Stomach (tissue), 9 donors: ENCODE data around the gene SH3BP2. TPM values are rescaled to one million over a fixed set of nuclear protein-coding genes. Genes with fewer than 3 reads are reported as not detected.
"Not testable (repeated sequence)": the region's sequence is repeated elsewhere in the genome, so short reads cannot be mapped to it uniquely, and the experiment has no call there.

Experiments
- DNase-seq, 2 donors: peaks; one replicate each; pipeline versions ENCODE4 v3.0.0 to v3.0.0-alpha.2; 2013 to 2019
- H3K27ac ChIP-seq, 5 donors: fragments of 200-600 bp in 4 of 5; sonication (generic) in 4 of 5; one replicate each; pipeline ENCODE4 v1.5.1; 2013 to 2019; ENCODE audit warnings: mild to moderate bottlenecking in 1 of 5, moderate library complexity in 1 of 5
- H3K27me3 ChIP-seq, 3 donors: fragments of 200-600 bp; sonication (generic); one replicate each; pipeline ENCODE4 v1.5.1; 2017 to 2019; ENCODE audit warnings: mixed run types in 1 of 3
- H3K36me3 ChIP-seq, 4 donors: fragments of 200-600 bp; sonication (generic); 1 replicate in 3 of 4; 2 replicates in 1 of 4; pipeline ENCODE4 v1.5.1; 2016 to 2019
- H3K4me1 ChIP-seq, 4 donors: fragments of 200-600 bp; sonication (generic); one replicate each; pipeline ENCODE4 v1.5.1; 2016 to 2019
- H3K4me3 ChIP-seq, 4 donors: fragments of 200-600 bp; sonication (generic) in 3 of 4; one replicate each; pipeline ENCODE4 v1.5.1; 2016 to 2019; ENCODE audit warnings: mild to moderate bottlenecking in 1 of 4
- H3K9me3 ChIP-seq, 4 donors: fragments of 200-600 bp; sonication (generic); one replicate each; pipeline ENCODE4 v1.5.1; 2016 to 2019
- CTCF ChIP-seq, 7 experiments: fragments of 450-650 bp in 4 of 7; fragments of 200-600 bp in 3 of 7; sonication (generic) in 3 of 7; IDR thresholded peaks; one replicate each; pipeline ENCODE4 v1.5.1; 2016 to 2019; ENCODE audit warnings: antibody characterized with exemption in 7 of 7, control low read depth in 2 of 7, mild to moderate bottlenecking in 1 of 7
- EP300 ChIP-seq: sonication (generic); formaldehyde crosslinking; IDR thresholded peaks from one replicate; pipeline ENCODE4 v1.6.1; 2017; ENCODE audit warnings: antibody characterized with exemption
- POLR2A ChIP-seq, 4 donors: fragments of 450-650 bp; IDR thresholded peaks; one replicate each; pipeline ENCODE4 v1.6.1; 2016; ENCODE audit warnings: antibody characterized with exemption in 4 of 4, control low read depth in 2 of 4, mild to moderate bottlenecking in 1 of 4, moderate library complexity in 1 of 4
- POLR2AphosphoS5 ChIP-seq, 3 donors: sonication (generic); formaldehyde crosslinking; IDR thresholded peaks; one replicate each; pipeline ENCODE4 v1.6.1; 2016; ENCODE audit warnings: antibody characterized with exemption in 3 of 3
- WGBS, 5 donors: extraction: QIAGEN DNeasy Blood & Tissue Kit in 3 of 5; methylation state at CpG; one replicate each; pipeline versions ENCODE4 v1.1.5 to v1.1.7; 2013 to 2018; 5-methylcytosine and 5-hydroxymethylcytosine counted together
- intact Hi-C: fragments of 100-400 bp; cut with DNase I; formaldehyde crosslinking; loops from one replicate; pipeline ENCODE4 v1.15.1; 2023; ENCODE audit warnings: low total_unique reads
- polyA plus RNA-seq, 3 donors: library from polyadenylated mRNA; stranded (reverse); fragments of 200-250 nt; gene quantifications; one replicate each; pipeline ENCODE4 v1.2.3, GENCODE V29; 2013
- total RNA-seq, 5 donors: library from RNA; depleted of rRNA; stranded (reverse); fragments of >200 nt; gene quantifications; one replicate each; pipeline versions ENCODE4 v1.1.0 to v1.2.3, GENCODE V29; 2014 to 2016
- donor health status: healthy with polysubstance abuse.
- donor health status: Bipolar disorder and iron deficiency.
- donor health status: healthy.

The SH3BP2 gene
- total and polyA plus RNA-seq, 8 donors, result 9.0 to 151 (median 32.7) TPM

GRCh38 chr4:2756691-2757350, 36.1 kb upstream of the SH3BP2 start:
- peaks cover 44 to 71% (median 50%) of the 10 kb centered on the region in 4 donors for H3K4me1 ChIP-seq
- intact Hi-C loops, result no loop called here
- peak overlapping the region; percentile 77 to 84 (median 82) for H3K4me3 ChIP-seq
- H3K27ac ChIP-seq, result peak overlapping the region; percentile 78 to 97 (median 93)
- H3K27me3 ChIP-seq, result no peaks in the 10 kb centered on the region
- TF ChIP-seq EP300 (no peak), POLR2A (IDR thresholded peaks at IDR 0.05) (no peak), POLR2AphosphoS5 (IDR thresholded peaks at IDR 0.05) (no peak), CTCF (IDR thresholded peaks at IDR 0.05) (no peak)
- peaks cover 0 to 10% (median 4%) of the 10 kb centered on the region in 4 donors for H3K36me3 ChIP-seq
- WGBS, 5 donors, result 68 to 71% (median 70%) methylated on average over 25 of the region's 25 CpGs
- DNase-seq, result no peak
- H3K9me3 ChIP-seq, result no peaks in the 10 kb centered on the region

- peak in 1 of 2 donors; percentile 31 for DNase-seq
- peaks cover 39 to 71% (median 50%) of the 10 kb centered on the region in 4 donors for H3K4me1 ChIP-seq
- intact Hi-C loops, result no loop called here
- H3K4me3 ChIP-seq, result no peak overlapping the region
- no peaks in the 10 kb centered on the region for H3K9me3 ChIP-seq
- peak overlapping the region in 2 of 5 donors; percentile 95 to 97 for H3K27ac ChIP-seq
- no peak for TF ChIP-seq POLR2AphosphoS5 (IDR thresholded peaks at IDR 0.05)
- TF ChIP-seq POLR2A (IDR thresholded peaks at IDR 0.05), result no peak
- no peak for TF ChIP-seq CTCF (IDR thresholded peaks at IDR 0.05)
- no peak for TF ChIP-seq EP300
- 79 to 96% (median 89%) methylated on average over 2 to 3 of the region's 3 CpGs for WGBS, 5 donors
- H3K36me3 ChIP-seq, result peaks cover 0 to 5% (median 2%) of the 10 kb centered on the region in 4 donors
- no peaks in the 10 kb centered on the region for H3K27me3 ChIP-seq
These were observed 35.5 kb upstream of the SH3BP2 start for GRCh38 chr4:2757426-2757825.

- no peaks in the 10 kb centered on the region for H3K27me3 ChIP-seq
- H3K9me3 ChIP-seq, result no peaks in the 10 kb centered on the region
- H3K4me1 ChIP-seq, result peaks cover 22 to 58% (median 40%) of the 10 kb centered on the region in 4 donors
- TF ChIP-seq POLR2A (IDR thresholded peaks at IDR 0.05) (no peak), CTCF (IDR thresholded peaks at IDR 0.05) (peak in 1 of 7 experiments; percentile 24), EP300 (no peak), POLR2AphosphoS5 (IDR thresholded peaks at IDR 0.05) (peak in 2 of 3 donors; percentile 72 to 74)
- no peak overlapping the region for H3K4me3 ChIP-seq
- DNase-seq, result peak; percentile 89 to 90
- intact Hi-C loops, result loop anchor here (10.0 kb wide), 2 partner anchors 174 to 274 kb away; no protein-coding TSS in a partner anchor
- 25 to 57% (median 41%) methylated on average over 9 to 14 of the region's 14 CpGs for WGBS, 5 donors
- H3K27ac ChIP-seq, result peak overlapping the region; percentile 68 to 90 (median 88)
- H3K36me3 ChIP-seq, result no peaks in the 10 kb centered on the region
These were observed 31.6 kb upstream of the SH3BP2 start for GRCh38 chr4:2761035-2761923.

- WGBS, 5 donors, result 39 to 70% (median 62%) methylated on average over 5 of the region's 5 CpGs
- Histone ChIP-seq H3K27me3 (no peaks in the 10 kb centered on the region), H3K4me3 (no peak overlapping the region), H3K9me3 (no peaks in the 10 kb centered on the region), H3K27ac (peak overlapping the region; percentile 68 to 90 (median 88)), H3K36me3 (no peaks in the 10 kb centered on the region), H3K4me1 (peaks cover 15 to 51% (median 34%) of the 10 kb centered on the region in 4 donors)
- TF ChIP-seq POLR2A (IDR thresholded peaks at IDR 0.05) (no peak), POLR2AphosphoS5 (IDR thresholded peaks at IDR 0.05) (no peak), EP300 (no peak), CTCF (IDR thresholded peaks at IDR 0.05) (no peak)
- DNase-seq, result no peak
- intact Hi-C loops, result loop anchor here (10.0 kb wide), 2 partner anchors 173 to 273 kb away; no protein-coding TSS in a partner anchor
These were observed 30.8 kb upstream of the SH3BP2 start for GRCh38 chr4:2762048-2762447.

GRCh38 chr4:2762486-2763370, 30.2 kb upstream of the SH3BP2 start:
- not testable (repeated sequence) for H3K27me3 ChIP-seq, H3K9me3 ChIP-seq, H3K4me3 ChIP-seq, DNase-seq, H3K36me3 ChIP-seq
- Histone ChIP-seq H3K4me1 (peaks cover 14 to 47% (median 29%) of the 10 kb centered on the region in 4 donors), H3K27ac (peak overlapping the region; percentile 68 to 90 (median 88))
- WGBS, 5 donors, result 88 to 94% (median 92%) methylated on average over 25 to 41 of the region's 42 CpGs
- intact Hi-C loops, result loop anchor here (10.0 kb wide), 2 partner anchors 172 to 272 kb away; no protein-coding TSS in a partner anchor
